Measurements from ENCODE around the gene TRAPPC2L. TPM values are rescaled to one million over a fixed set of nuclear protein-coding genes. Genes with fewer than 3 reads are reported as not detected.

TRAPPC2L gene
- total RNA-seq, 1 donor from 2014 or later: 43.9 TPM

DNA sequence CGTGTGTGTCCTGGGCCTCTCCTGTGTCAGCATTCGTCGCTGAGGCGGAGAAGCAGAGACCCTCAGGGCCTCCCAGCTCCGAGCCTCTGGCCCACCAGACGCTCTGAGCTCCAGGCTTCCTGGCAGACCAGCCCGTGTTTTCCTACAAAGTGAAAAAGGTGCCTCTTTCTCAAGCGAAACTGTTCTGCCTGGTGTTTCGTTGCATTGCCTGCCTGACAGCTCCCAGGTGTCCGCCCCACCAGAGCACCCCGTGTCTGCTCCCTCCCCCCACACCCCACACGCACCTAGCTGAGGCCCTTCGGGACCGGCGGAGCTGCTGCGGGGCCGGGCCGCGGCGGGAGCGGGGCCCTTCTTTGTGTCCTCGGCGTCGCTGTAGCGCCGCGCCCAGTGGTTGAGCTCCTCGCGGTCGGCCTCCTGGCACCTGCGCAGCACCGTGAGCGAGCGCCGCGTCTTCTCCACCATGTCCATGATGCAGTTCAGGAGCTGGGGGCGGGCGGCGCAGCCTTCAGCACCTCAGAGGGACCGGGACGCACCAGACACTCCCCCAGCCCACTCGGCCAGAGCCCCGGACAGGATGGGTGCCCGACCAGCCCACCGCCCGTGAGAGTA, 24.2 kb downstream of the TRAPPC2L start:
- Histone ChIP-seq H3K4me3 (no peak overlapping the region), H3K36me3 (peaks cover 22% of the 10 kb centered on the region), H3K9me3 (no peaks in the 10 kb centered on the region), H3K27ac (no peak overlapping the region), H3K4me1 (peaks cover 3% of the 10 kb centered on the region), H3K27me3 (no peaks in the 10 kb centered on the region)
- ATAC-seq: peak; percentile 2
- intact Hi-C loops (cut with DNase I): no loop called here
- no peak for DNase-seq
- TF ChIP-seq, protein P1, sequence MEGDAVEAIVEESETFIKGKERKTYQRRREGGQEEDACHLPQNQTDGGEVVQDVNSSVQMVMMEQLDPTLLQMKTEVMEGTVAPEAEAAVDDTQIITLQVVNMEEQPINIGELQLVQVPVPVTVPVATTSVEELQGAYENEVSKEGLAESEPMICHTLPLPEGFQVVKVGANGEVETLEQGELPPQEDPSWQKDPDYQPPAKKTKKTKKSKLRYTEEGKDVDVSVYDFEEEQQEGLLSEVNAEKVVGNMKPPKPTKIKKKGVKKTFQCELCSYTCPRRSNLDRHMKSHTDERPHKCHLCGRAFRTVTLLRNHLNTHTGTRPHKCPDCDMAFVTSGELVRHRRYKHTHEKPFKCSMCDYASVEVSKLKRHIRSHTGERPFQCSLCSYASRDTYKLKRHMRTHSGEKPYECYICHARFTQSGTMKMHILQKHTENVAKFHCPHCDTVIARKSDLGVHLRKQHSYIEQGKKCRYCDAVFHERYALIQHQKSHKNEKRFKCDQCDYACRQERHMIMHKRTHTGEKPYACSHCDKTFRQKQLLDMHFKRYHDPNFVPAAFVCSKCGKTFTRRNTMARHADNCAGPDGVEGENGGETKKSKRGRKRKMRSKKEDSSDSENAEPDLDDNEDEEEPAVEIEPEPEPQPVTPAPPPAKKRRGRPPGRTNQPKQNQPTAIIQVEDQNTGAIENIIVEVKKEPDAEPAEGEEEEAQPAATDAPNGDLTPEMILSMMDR (IDR thresholded peaks at IDR 0.05): no peak

DNA sequence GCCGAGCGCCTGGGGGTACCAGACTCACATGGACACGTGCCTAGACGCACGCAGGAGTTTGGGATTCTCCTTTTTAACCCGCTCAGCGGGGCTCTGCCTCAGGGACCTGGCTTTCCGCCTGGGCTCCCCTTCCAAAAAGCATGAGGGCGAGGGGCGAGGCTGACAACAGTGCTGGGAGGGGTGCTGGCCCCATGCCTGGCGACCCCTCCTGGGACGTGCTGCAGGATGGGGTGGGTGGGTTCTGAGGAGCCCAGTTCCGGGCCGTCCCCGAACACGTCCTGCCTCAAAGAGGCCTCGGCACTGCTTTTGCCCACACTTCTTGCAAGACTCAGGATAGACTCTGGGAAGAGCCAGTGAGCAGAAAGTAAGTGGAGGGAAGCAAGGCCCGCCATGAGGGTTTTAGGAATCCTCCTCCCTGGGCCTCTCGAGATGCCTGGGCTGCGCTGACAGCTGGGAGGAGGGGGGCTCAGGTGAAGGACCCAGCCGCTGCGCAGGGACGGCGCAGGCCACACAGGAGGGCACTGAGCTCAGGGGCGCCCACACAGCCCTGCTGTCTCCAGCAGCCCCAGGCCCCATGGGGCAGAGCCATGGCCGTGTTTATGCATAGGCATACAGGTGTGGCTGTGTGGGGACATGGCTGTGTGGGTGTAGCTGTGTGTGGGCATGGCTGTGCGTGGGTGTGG, 24.9 kb downstream of the TRAPPC2L start:
- DNase-seq: no peak
- Histone ChIP-seq H3K4me1 (peaks cover 4% of the 10 kb centered on the region), H3K27ac (no peak overlapping the region), H3K4me3 (no peak overlapping the region), H3K9me3 (no peaks in the 10 kb centered on the region), H3K36me3 (peaks cover 22% of the 10 kb centered on the region), H3K27me3 (no peaks in the 10 kb centered on the region)
- ATAC-seq: no peak
- TF ChIP-seq, protein P1 (IDR thresholded peaks at IDR 0.05): no peak
- intact Hi-C loops (cut with DNase I): no loop called here

DNA sequence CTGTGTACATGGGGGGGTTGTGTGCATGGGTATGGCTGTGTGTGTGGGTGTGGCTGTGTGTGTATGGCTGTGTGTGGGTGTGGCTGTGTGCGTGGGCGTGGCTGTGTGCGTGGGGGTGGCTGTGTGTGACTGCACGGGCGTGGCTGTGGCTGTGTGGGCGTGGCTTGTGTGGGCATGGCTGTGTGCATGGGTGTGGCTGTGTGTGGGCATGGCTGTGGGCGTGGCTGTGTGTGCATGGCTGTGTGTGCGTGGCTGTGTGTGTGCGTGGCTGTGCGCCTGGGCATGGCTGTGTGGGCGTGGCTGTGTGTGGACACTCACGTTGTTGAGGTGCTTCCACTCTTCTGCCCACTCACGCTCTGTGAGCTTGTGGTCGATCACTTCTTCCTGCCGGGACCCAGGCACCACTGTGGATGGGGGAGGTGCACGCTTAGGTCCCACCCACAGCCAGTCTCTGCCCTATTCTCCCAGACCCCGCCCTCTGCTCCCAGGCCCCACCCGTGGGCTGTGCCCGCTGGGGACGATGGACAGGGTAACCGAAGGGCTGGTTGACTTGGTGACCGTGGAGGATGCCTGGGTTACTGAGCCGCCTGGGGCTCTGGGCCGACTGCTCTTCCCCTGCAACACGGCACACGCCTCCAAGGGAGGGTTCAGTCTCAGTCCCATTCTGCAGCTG, 25.6 kb downstream of the TRAPPC2L start:
- Histone ChIP-seq H3K27me3 (no peaks in the 10 kb centered on the region), H3K4me3 (no peak overlapping the region), H3K27ac (no peak overlapping the region), H3K9me3 (no peaks in the 10 kb centered on the region), H3K36me3 (peaks cover 22% of the 10 kb centered on the region), H3K4me1 (peaks cover 4% of the 10 kb centered on the region)
- no peak for DNase-seq
- intact Hi-C loops (cut with DNase I): no loop called here
- peak; percentile 8 for ATAC-seq
- TF ChIP-seq, protein P1 (IDR thresholded peaks at IDR 0.05): no peak

DNA sequence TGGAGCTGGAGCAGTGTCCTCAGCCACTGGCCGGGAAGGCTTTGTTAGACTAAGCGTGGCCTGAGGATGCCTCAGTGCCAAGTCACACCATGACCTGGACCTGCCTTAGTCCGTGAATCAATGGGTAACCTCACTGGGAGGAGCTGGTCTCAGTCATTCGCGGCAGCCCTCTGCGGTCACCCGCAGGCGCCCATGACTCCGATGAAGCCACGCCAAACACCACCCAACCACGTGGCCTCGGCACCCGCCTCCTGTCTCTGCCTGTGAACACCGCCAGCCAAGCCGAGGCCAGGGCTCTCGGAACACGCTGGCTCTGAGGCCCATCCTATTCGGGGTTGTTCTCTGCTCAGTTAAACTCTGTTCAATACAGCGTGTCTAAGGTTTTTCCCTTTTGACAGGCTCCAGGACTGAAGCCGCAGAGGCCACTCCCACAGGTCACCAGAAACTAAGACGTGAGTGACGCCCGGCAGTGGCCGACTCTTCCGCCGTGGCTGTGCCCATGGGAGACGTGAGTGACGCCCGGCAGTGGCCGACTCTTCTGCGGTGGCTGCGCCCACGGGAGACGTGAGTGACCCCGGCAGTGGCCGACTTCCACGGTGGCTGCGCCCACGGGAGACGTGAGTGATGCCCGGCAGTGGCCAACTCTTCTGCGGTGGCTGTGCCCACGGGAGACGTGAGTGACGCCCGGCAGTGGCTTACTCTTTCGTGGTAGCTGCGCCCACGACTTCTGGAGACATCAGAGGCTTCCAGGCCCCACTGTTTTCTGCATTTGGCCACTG, 26.4 kb downstream of the TRAPPC2L start:
- Histone ChIP-seq H3K4me3 (no peak overlapping the region), H3K27ac (no peak overlapping the region), H3K27me3 (no peaks in the 10 kb centered on the region), H3K9me3 (no peaks in the 10 kb centered on the region), H3K4me1 (peaks cover 4% of the 10 kb centered on the region), H3K36me3 (peaks cover 22% of the 10 kb centered on the region)
- no peak for DNase-seq
- no peak for ATAC-seq
- intact Hi-C loops (cut with DNase I): no loop called here
- TF ChIP-seq, protein P1 (IDR thresholded peaks at IDR 0.05): no peak

DNA sequence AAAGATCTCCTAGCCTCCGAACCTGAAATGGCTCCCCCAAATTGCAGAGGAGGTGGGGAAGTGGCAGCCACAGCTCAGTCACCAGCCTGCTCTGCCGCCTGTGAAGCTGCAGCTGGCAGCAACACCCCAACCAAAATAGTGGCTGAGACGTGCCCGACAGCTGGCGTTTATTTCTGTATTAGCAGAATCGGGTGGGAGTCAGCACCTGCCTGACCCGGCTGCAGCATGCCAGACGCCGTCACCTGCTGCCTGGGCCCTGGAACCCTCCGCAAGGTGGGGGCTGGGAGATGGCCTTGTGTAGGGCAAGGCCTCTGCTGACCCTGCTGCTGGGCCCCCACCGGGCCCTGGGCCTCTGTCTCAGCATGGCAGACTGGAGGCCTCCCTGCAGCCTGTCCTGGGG, 27.0 kb downstream of the TRAPPC2L start:
- TF ChIP-seq, protein P1 (IDR thresholded peaks at IDR 0.05): no peak

More for the DNA sequence above, 27.0 kb downstream of the TRAPPC2L start:
- DNase-seq: no peak
- intact Hi-C loops (cut with DNase I): no loop called here
- peaks cover 4% of the 10 kb centered on the region for H3K4me1 ChIP-seq
- H3K27ac ChIP-seq: no peak overlapping the region
- no peak overlapping the region for H3K4me3 ChIP-seq
- peaks cover 20% of the 10 kb centered on the region for H3K36me3 ChIP-seq
- no peaks in the 10 kb centered on the region for H3K27me3 ChIP-seq
- no peaks in the 10 kb centered on the region for H3K9me3 ChIP-seq
- ATAC-seq: no peak

Data from upper lobe of right lung (tissue), 1 donor.